ENCODE results near the gene FSTL4. TPM values are rescaled to one million over a fixed set of nuclear protein-coding genes. Genes with fewer than 3 reads are reported as not detected.
"Not testable (repeated sequence)": the region's sequence is repeated elsewhere in the genome, so short reads cannot be mapped to it uniquely, and the experiment has no call there.

FSTL4 gene
- total RNA-seq, 1 experiment from 2014 or later = not detected

GRCh38 chr5:133395207-133395606 is 217.1 kb downstream of the FSTL4 start:
- H3K4me3 ChIP-seq (ENCODE audit: low read length); H3K4me1 ChIP-seq (ENCODE audit: low read length); H3K9me2 ChIP-seq (replicated peaks; ENCODE audit: insufficient read depth, low read length); H3K27ac ChIP-seq (ENCODE audit: low read length); H3K79me2 ChIP-seq (ENCODE audit: low read length); H3K9me3 ChIP-seq (ENCODE audit: low read length); H4K20me1 ChIP-seq (ENCODE audit: insufficient read depth, low read depth, low read length); H3K9ac ChIP-seq (ENCODE audit: low read length); H2AFZ ChIP-seq (ENCODE audit: low read length); H3K27me3 ChIP-seq (ENCODE audit: low read length); H3K4me2 ChIP-seq (ENCODE audit: low read depth, low read length, poor library complexity, severe bottlenecking); H3K36me3 ChIP-seq (ENCODE audit: insufficient read depth, low read length); DNase-seq: not testable (repeated sequence)

- not testable (repeated sequence) for H3K4me3 ChIP-seq (ENCODE audit: low read length); H3K4me1 ChIP-seq (ENCODE audit: low read length); H4K20me1 ChIP-seq (ENCODE audit: insufficient read depth, low read depth, low read length); H3K9me2 ChIP-seq (replicated peaks; ENCODE audit: insufficient read depth, low read length); H3K27me3 ChIP-seq (ENCODE audit: low read length); DNase-seq; H3K36me3 ChIP-seq (ENCODE audit: insufficient read depth, low read length); H3K9me3 ChIP-seq (ENCODE audit: low read length); H3K4me2 ChIP-seq (ENCODE audit: low read depth, low read length, poor library complexity, severe bottlenecking); H3K9ac ChIP-seq (ENCODE audit: low read length); H3K79me2 ChIP-seq (ENCODE audit: low read length); H2AFZ ChIP-seq (ENCODE audit: low read length); H3K27ac ChIP-seq (ENCODE audit: low read length)
Observed at GRCh38 chr5:133394477-133394817, 217.9 kb downstream of the FSTL4 start.

- no peak overlapping the region for H3K9ac ChIP-seq (ENCODE audit: low read length)
- no peaks in the 10 kb centered on the region for H3K79me2 ChIP-seq (ENCODE audit: low read length)
- H3K27ac ChIP-seq (ENCODE audit: low read length) = no peak overlapping the region
- DNase-seq = no peak
- H3K9me3 ChIP-seq (ENCODE audit: low read length) = no peaks in the 10 kb centered on the region
- no peaks in the 10 kb centered on the region for H3K36me3 ChIP-seq (ENCODE audit: insufficient read depth, low read length)
- H3K4me1 ChIP-seq (ENCODE audit: low read length) = no peaks in the 10 kb centered on the region
- H4K20me1 ChIP-seq (ENCODE audit: insufficient read depth, low read depth, low read length) = no peaks in the 10 kb centered on the region
- no peaks in the 10 kb centered on the region for H3K27me3 ChIP-seq (ENCODE audit: low read length)
- H3K4me3 ChIP-seq (ENCODE audit: low read length) = no peak overlapping the region
- no peaks in the 10 kb centered on the region for H3K9me2 ChIP-seq (replicated peaks; ENCODE audit: insufficient read depth, low read length)
- no peak overlapping the region for H2AFZ ChIP-seq (ENCODE audit: low read length)
- H3K4me2 ChIP-seq (ENCODE audit: low read depth, low read length, poor library complexity, severe bottlenecking) = no peak overlapping the region
Observed at GRCh38 chr5:133393776-133394476, 218.4 kb downstream of the FSTL4 start.

GRCh38 chr5:133392448-133392847 is 219.9 kb downstream of the FSTL4 start:
- H3K4me3 ChIP-seq (ENCODE audit: low read length) = no peak overlapping the region
- no peak for DNase-seq
- no peaks in the 10 kb centered on the region for H3K36me3 ChIP-seq (ENCODE audit: insufficient read depth, low read length)
- no peak overlapping the region for H3K4me2 ChIP-seq (ENCODE audit: low read depth, low read length, poor library complexity, severe bottlenecking)
- H3K4me1 ChIP-seq (ENCODE audit: low read length) = no peaks in the 10 kb centered on the region
- no peaks in the 10 kb centered on the region for H3K9me3 ChIP-seq (ENCODE audit: low read length)
- H3K27me3 ChIP-seq (ENCODE audit: low read length) = no peaks in the 10 kb centered on the region
- no peaks in the 10 kb centered on the region for H4K20me1 ChIP-seq (ENCODE audit: insufficient read depth, low read depth, low read length)
- no peak overlapping the region for H3K27ac ChIP-seq (ENCODE audit: low read length)
- no peak overlapping the region for H2AFZ ChIP-seq (ENCODE audit: low read length)
- no peaks in the 10 kb centered on the region for H3K9me2 ChIP-seq (replicated peaks; ENCODE audit: insufficient read depth, low read length)
- H3K79me2 ChIP-seq (ENCODE audit: low read length) = no peaks in the 10 kb centered on the region
- H3K9ac ChIP-seq (ENCODE audit: low read length) = no peak overlapping the region

- Histone ChIP-seq H3K4me3 (ENCODE audit: low read length) (no peak overlapping the region), H3K9me3 (ENCODE audit: low read length) (no peaks in the 10 kb centered on the region), H3K9me2 (replicated peaks; ENCODE audit: insufficient read depth, low read length) (no peaks in the 10 kb centered on the region), H3K9ac (ENCODE audit: low read length) (no peak overlapping the region), H3K36me3 (ENCODE audit: insufficient read depth, low read length) (no peaks in the 10 kb centered on the region), H3K79me2 (ENCODE audit: low read length) (no peaks in the 10 kb centered on the region), H3K27me3 (ENCODE audit: low read length) (no peaks in the 10 kb centered on the region), H4K20me1 (ENCODE audit: insufficient read depth, low read depth, low read length) (no peaks in the 10 kb centered on the region), H3K4me1 (ENCODE audit: low read length) (no peaks in the 10 kb centered on the region), H2AFZ (ENCODE audit: low read length) (no peak overlapping the region), H3K4me2 (ENCODE audit: low read depth, low read length, poor library complexity, severe bottlenecking) (no peak overlapping the region), H3K27ac (ENCODE audit: low read length) (no peak overlapping the region)
- no peak for DNase-seq
Observed at GRCh38 chr5:133391354-133392136, 220.8 kb downstream of the FSTL4 start.

- Histone ChIP-seq H3K9me3 (ENCODE audit: low read length) (no peaks in the 10 kb centered on the region), H3K27me3 (ENCODE audit: low read length) (no peaks in the 10 kb centered on the region), H3K36me3 (ENCODE audit: insufficient read depth, low read length) (no peaks in the 10 kb centered on the region), H3K79me2 (ENCODE audit: low read length) (no peaks in the 10 kb centered on the region), H3K4me3 (ENCODE audit: low read length) (no peak overlapping the region), H3K9ac (ENCODE audit: low read length) (no peak overlapping the region), H2AFZ (ENCODE audit: low read length) (no peak overlapping the region), H3K4me1 (ENCODE audit: low read length) (no peaks in the 10 kb centered on the region), H3K27ac (ENCODE audit: low read length) (no peak overlapping the region), H3K9me2 (replicated peaks; ENCODE audit: insufficient read depth, low read length) (no peaks in the 10 kb centered on the region), H3K4me2 (ENCODE audit: low read depth, low read length, poor library complexity, severe bottlenecking) (no peak overlapping the region), H4K20me1 (ENCODE audit: insufficient read depth, low read depth, low read length) (no peaks in the 10 kb centered on the region)
- no peak for DNase-seq
Observed at GRCh38 chr5:133390416-133391353, 221.7 kb downstream of the FSTL4 start.

GRCh38 chr5:133389066-133389590 is 223.2 kb downstream of the FSTL4 start:
- no peaks in the 10 kb centered on the region for H3K79me2 ChIP-seq (ENCODE audit: low read length)
- H4K20me1 ChIP-seq (ENCODE audit: insufficient read depth, low read depth, low read length) = no peaks in the 10 kb centered on the region
- DNase-seq = no peak
- no peaks in the 10 kb centered on the region for H3K36me3 ChIP-seq (ENCODE audit: insufficient read depth, low read length)
- H3K4me1 ChIP-seq (ENCODE audit: low read length) = no peaks in the 10 kb centered on the region
- no peaks in the 10 kb centered on the region for H3K9me2 ChIP-seq (replicated peaks; ENCODE audit: insufficient read depth, low read length)
- no peak overlapping the region for H3K4me2 ChIP-seq (ENCODE audit: low read depth, low read length, poor library complexity, severe bottlenecking)
- no peak overlapping the region for H3K27ac ChIP-seq (ENCODE audit: low read length)
- no peaks in the 10 kb centered on the region for H3K27me3 ChIP-seq (ENCODE audit: low read length)
- H2AFZ ChIP-seq (ENCODE audit: low read length) = no peak overlapping the region
- no peak overlapping the region for H3K9ac ChIP-seq (ENCODE audit: low read length)
- H3K9me3 ChIP-seq (ENCODE audit: low read length) = no peaks in the 10 kb centered on the region
- no peak overlapping the region for H3K4me3 ChIP-seq (ENCODE audit: low read length)

- Histone ChIP-seq H3K4me3 (ENCODE audit: low read length) (no peak overlapping the region), H2AFZ (ENCODE audit: low read length) (no peak overlapping the region), H3K9me3 (ENCODE audit: low read length) (no peaks in the 10 kb centered on the region), H3K27me3 (ENCODE audit: low read length) (no peaks in the 10 kb centered on the region), H3K79me2 (ENCODE audit: low read length) (no peaks in the 10 kb centered on the region), H3K27ac (ENCODE audit: low read length) (no peak overlapping the region), H3K36me3 (ENCODE audit: insufficient read depth, low read length) (no peaks in the 10 kb centered on the region), H3K4me1 (ENCODE audit: low read length) (no peaks in the 10 kb centered on the region), H3K9ac (ENCODE audit: low read length) (no peak overlapping the region), H3K9me2 (replicated peaks; ENCODE audit: insufficient read depth, low read length) (no peaks in the 10 kb centered on the region), H4K20me1 (ENCODE audit: insufficient read depth, low read depth, low read length) (no peaks in the 10 kb centered on the region), H3K4me2 (ENCODE audit: low read depth, low read length, poor library complexity, severe bottlenecking) (no peak overlapping the region)
- no peak for DNase-seq
Observed at GRCh38 chr5:133387621-133388020, 224.7 kb downstream of the FSTL4 start.

Data from Karpas-422 (cell line).